ENCODE results near the gene MRPL22. TPM values are rescaled to one million over a fixed set of nuclear protein-coding genes. Genes with fewer than 3 reads are reported as not detected.
A peak's percentile ranks its signal among the peaks of the same experiment; 100 is the strongest.

The MRPL22 gene
- polyA plus RNA-seq, 4 donors = 33.6 to 63.5 (median 59.2) TPM

DNA sequence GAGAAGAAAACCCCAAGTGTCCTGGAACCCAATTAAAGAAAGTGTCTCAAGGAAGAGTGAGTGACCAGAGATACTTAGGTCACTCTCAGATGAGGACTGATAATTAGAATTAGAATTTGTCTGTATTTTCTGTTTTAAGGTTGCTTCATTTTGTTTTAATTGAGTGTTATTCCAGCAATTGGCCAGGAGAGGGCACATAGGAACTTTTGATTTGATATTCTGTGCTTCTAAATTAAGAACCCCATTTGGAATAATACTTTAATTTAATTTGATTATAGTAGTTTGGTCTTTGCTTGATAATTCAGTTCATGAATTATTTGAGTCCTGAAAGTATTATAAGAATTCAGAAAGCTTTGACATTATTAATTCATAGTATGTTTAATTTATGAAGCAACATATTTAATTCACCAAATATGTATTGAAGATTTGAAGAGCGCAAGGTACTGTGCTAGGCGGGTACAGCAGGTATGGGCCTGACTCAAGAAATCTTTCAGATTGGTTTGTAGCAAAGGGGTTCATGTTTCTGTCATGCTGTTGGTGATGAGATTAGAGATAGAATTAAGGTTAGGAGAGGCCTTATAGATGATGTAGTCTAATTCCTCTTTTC lies 4.9 kb downstream of the MRPL22 start:
- H3K27ac ChIP-seq (ENCODE audit: low read depth in 1 of 3, low read length in 2 of 3) = no peak overlapping the region
- 94 to 97% (median 95%) methylated on average over 2 of the region's 2 CpGs for WGBS, 3 donors
- H3K9me3 ChIP-seq (ENCODE audit: control insufficient read depth in 2 of 2, insufficient read depth in 1 of 2, low read depth in 1 of 2, low read length in 1 of 2) = no peaks in the 10 kb centered on the region
- H3K36me3 ChIP-seq (ENCODE audit: control insufficient read depth in 3 of 3, insufficient read depth in 2 of 3, low read depth in 1 of 3, low read length in 3 of 3) = peaks cover 0 to 3% (median 0%) of the 10 kb centered on the region in 3 donors
- peaks cover 0 to 3% (median 2%) of the 10 kb centered on the region in 3 donors for H3K4me1 ChIP-seq (ENCODE audit: control insufficient read depth in 3 of 3, insufficient read depth in 2 of 3, low read depth in 1 of 3, low read length in 2 of 3)
- no peak for FAIRE-seq
- peak; percentile 13 to 17 for DNase-seq
- no peaks in the 10 kb centered on the region for H3K27me3 ChIP-seq (ENCODE audit: control insufficient read depth in 3 of 3, insufficient read depth in 3 of 3, low read length in 3 of 3)
- H3K4me3 ChIP-seq (ENCODE audit: low read depth in 1 of 3, low read length in 3 of 3) = no peak overlapping the region

DNA sequence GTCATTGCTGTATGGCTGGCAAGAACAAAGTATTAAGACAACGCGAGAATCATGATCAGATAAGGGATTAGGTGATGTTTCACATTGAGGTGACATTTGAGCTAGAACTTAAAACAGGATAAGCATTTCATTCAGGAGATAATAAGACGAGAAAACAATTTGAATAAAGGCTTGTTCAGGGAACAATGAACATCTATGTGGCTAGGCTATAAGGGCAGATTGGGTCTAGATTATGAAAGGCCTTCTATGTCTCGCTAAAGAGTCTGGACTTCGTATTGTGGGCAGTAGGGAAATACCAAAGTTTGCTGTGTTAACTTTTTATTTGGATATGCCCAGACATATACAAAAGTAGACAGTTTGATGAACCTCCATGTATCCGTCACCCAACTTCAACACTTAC lies 6.9 kb downstream of the MRPL22 start:
- DNase-seq (no peak), FAIRE-seq (no peak)
- H3K27me3 ChIP-seq (ENCODE audit: control insufficient read depth in 3 of 3, insufficient read depth in 3 of 3, low read length in 3 of 3) = no peaks in the 10 kb centered on the region
- H3K4me3 ChIP-seq (ENCODE audit: low read depth in 1 of 3, low read length in 3 of 3) = no peak overlapping the region
- no peaks in the 10 kb centered on the region for H3K9me3 ChIP-seq (ENCODE audit: control insufficient read depth in 2 of 2, insufficient read depth in 1 of 2, low read depth in 1 of 2, low read length in 1 of 2)
- H3K4me1 ChIP-seq (ENCODE audit: control insufficient read depth in 3 of 3, insufficient read depth in 2 of 3, low read depth in 1 of 3, low read length in 2 of 3) = peaks cover 0 to 3% (median 0%) of the 10 kb centered on the region in 3 donors
- H3K36me3 ChIP-seq (ENCODE audit: control insufficient read depth in 3 of 3, insufficient read depth in 2 of 3, low read depth in 1 of 3, low read length in 3 of 3) = peaks cover 0 to 5% (median 0%) of the 10 kb centered on the region in 3 donors
- 87 to 90% (median 88%) methylated on average over 6 of the region's 6 CpGs for WGBS, 3 donors
- H3K27ac ChIP-seq (ENCODE audit: low read depth in 1 of 3, low read length in 2 of 3) = no peak overlapping the region

DNA sequence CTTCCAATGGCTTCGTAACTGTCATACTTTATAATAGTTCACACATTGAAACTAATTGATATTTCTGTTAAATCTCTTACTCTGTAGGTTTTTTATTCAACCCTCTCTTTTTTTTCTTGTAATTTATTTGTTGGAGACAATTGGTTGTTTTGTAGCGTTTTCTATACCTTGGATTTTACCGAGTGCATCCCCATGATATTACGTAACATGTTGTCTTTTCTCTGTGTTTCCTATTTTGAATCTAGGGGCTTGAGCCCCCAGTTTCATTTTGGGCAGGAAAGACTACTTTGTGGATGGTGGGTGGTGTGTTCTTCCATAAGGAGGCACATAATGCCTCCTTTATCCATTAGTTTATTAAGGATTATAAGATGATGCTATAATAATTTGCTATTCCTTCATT lies 7.4 kb downstream of the MRPL22 start:
- FAIRE-seq (no peak), DNase-seq (no peak)
- H3K27me3 ChIP-seq (ENCODE audit: control insufficient read depth in 3 of 3, insufficient read depth in 3 of 3, low read length in 3 of 3) = no peaks in the 10 kb centered on the region
- H3K36me3 ChIP-seq (ENCODE audit: control insufficient read depth in 3 of 3, insufficient read depth in 2 of 3, low read depth in 1 of 3, low read length in 3 of 3) = peaks cover 0 to 5% (median 0%) of the 10 kb centered on the region in 3 donors
- 99% methylated on average over 4 of the region's 4 CpGs for WGBS, 3 donors
- H3K9me3 ChIP-seq (ENCODE audit: control insufficient read depth in 2 of 2, insufficient read depth in 1 of 2, low read depth in 1 of 2, low read length in 1 of 2) = no peaks in the 10 kb centered on the region
- no peak overlapping the region for H3K27ac ChIP-seq (ENCODE audit: low read depth in 1 of 3, low read length in 2 of 3)
- peaks cover 0 to 3% (median 0%) of the 10 kb centered on the region in 3 donors for H3K4me1 ChIP-seq (ENCODE audit: control insufficient read depth in 3 of 3, insufficient read depth in 2 of 3, low read depth in 1 of 3, low read length in 2 of 3)
- H3K4me3 ChIP-seq (ENCODE audit: low read depth in 1 of 3, low read length in 3 of 3) = no peak overlapping the region

DNA sequence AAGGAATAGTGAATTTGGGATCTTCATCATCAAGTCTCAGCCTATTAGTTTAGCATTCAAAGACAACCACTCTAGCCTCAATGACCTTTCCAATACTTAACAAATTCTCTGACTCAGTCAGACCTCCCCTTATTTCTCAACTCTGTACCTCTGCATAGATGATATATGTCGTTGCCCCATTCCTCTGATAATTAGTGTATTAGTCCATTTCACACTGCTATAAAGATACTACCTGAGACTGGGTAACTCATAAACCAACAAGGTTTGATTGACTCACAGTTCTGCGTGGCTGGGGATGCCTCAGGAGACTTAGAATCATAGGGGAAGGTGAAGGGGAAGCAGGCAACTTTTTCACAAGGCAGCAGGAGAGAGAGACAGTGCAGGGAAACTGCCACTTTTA lies 8.9 kb downstream of the MRPL22 start:
- no peak for FAIRE-seq
- DNase-seq = peak in 1 of 2 donors; percentile 37
- no peak overlapping the region for H3K4me3 ChIP-seq (ENCODE audit: low read depth in 1 of 3, low read length in 3 of 3)
- WGBS, 3 donors = 47 to 65% (median 49%) methylated on average over 2 of the region's 2 CpGs
- H3K36me3 ChIP-seq (ENCODE audit: control insufficient read depth in 3 of 3, insufficient read depth in 2 of 3, low read depth in 1 of 3, low read length in 3 of 3) = peaks cover 0 to 2% (median 0%) of the 10 kb centered on the region in 3 donors
- no peak overlapping the region for H3K27ac ChIP-seq (ENCODE audit: low read depth in 1 of 3, low read length in 2 of 3)
- peaks cover 0 to 3% (median 0%) of the 10 kb centered on the region in 3 donors for H3K4me1 ChIP-seq (ENCODE audit: control insufficient read depth in 3 of 3, insufficient read depth in 2 of 3, low read depth in 1 of 3, low read length in 2 of 3)
- H3K9me3 ChIP-seq (ENCODE audit: control insufficient read depth in 2 of 2, insufficient read depth in 1 of 2, low read depth in 1 of 2, low read length in 1 of 2) = no peaks in the 10 kb centered on the region
- H3K27me3 ChIP-seq (ENCODE audit: control insufficient read depth in 3 of 3, insufficient read depth in 3 of 3, low read length in 3 of 3) = no peaks in the 10 kb centered on the region

DNA sequence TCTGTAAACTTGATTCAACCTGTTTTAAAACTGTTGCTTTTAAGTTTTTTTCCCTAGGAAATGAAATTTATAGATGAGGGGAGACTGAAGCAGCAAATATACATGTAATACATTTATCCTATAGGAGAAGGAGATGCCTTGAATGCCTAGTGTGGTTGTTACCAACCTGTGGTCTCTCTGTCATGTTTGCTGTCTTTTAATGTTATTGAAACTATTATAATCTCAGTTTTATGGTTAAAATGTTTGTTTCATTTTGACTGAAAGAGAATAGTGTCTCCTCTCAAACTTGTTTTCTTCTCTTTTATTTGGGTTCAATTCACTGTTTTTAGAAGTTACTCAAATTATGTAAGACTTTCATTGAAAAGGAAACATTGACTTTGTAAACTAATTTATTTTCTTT lies 15.8 kb downstream of the MRPL22 start:
- no peak overlapping the region for H3K27ac ChIP-seq (ENCODE audit: low read depth in 1 of 3, low read length in 2 of 3)
- peaks cover 3 to 18% (median 7%) of the 10 kb centered on the region in 3 donors for H3K36me3 ChIP-seq (ENCODE audit: control insufficient read depth in 3 of 3, insufficient read depth in 2 of 3, low read depth in 1 of 3, low read length in 3 of 3)
- no peaks in the 10 kb centered on the region for H3K27me3 ChIP-seq (ENCODE audit: control insufficient read depth in 3 of 3, insufficient read depth in 3 of 3, low read length in 3 of 3)
- no peaks in the 10 kb centered on the region for H3K9me3 ChIP-seq (ENCODE audit: control insufficient read depth in 2 of 2, insufficient read depth in 1 of 2, low read depth in 1 of 2, low read length in 1 of 2)
- FAIRE-seq (no peak), DNase-seq (no peak)
- H3K4me3 ChIP-seq (ENCODE audit: low read depth in 1 of 3, low read length in 3 of 3) = no peak overlapping the region
- H3K4me1 ChIP-seq (ENCODE audit: control insufficient read depth in 3 of 3, insufficient read depth in 2 of 3, low read depth in 1 of 3, low read length in 2 of 3) = no peaks in the 10 kb centered on the region

DNA sequence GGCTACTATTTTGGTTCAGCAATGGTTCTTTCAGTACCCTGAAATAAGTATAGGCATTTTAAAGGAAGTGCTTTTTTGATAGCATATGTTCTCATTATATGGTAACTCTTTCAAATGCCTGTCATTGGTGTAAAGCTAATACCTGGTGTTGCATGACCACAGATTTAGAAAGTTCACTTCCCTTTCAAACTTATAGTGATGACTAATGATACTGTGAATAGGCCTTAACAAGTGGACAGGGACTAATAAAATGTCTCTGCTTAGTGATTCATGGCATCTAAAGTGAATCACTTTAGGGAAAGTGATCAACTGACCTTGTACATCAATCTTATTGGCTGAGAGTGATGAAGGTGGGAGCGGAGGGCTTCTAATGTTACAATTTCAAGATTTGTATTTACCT lies 21.6 kb downstream of the MRPL22 start:
- Histone ChIP-seq H3K4me1 (ENCODE audit: control insufficient read depth in 3 of 3, insufficient read depth in 2 of 3, low read depth in 1 of 3, low read length in 2 of 3) (no peaks in the 10 kb centered on the region), H3K4me3 (ENCODE audit: low read depth in 1 of 3, low read length in 3 of 3) (no peak overlapping the region), H3K27me3 (ENCODE audit: control insufficient read depth in 3 of 3, insufficient read depth in 3 of 3, low read length in 3 of 3) (no peaks in the 10 kb centered on the region), H3K27ac (ENCODE audit: low read depth in 1 of 3, low read length in 2 of 3) (no peak overlapping the region), H3K36me3 (ENCODE audit: control insufficient read depth in 3 of 3, insufficient read depth in 2 of 3, low read depth in 1 of 3, low read length in 3 of 3) (peaks cover 3 to 28% (median 7%) of the 10 kb centered on the region in 3 donors), H3K9me3 (ENCODE audit: control insufficient read depth in 2 of 2, insufficient read depth in 1 of 2, low read depth in 1 of 2, low read length in 1 of 2) (no peaks in the 10 kb centered on the region)
- WGBS, 3 donors = 95 to 100% (median 100%) methylated on average over 1 of the region's 1 CpG
- FAIRE-seq (no peak), DNase-seq (no peak)

DNA sequence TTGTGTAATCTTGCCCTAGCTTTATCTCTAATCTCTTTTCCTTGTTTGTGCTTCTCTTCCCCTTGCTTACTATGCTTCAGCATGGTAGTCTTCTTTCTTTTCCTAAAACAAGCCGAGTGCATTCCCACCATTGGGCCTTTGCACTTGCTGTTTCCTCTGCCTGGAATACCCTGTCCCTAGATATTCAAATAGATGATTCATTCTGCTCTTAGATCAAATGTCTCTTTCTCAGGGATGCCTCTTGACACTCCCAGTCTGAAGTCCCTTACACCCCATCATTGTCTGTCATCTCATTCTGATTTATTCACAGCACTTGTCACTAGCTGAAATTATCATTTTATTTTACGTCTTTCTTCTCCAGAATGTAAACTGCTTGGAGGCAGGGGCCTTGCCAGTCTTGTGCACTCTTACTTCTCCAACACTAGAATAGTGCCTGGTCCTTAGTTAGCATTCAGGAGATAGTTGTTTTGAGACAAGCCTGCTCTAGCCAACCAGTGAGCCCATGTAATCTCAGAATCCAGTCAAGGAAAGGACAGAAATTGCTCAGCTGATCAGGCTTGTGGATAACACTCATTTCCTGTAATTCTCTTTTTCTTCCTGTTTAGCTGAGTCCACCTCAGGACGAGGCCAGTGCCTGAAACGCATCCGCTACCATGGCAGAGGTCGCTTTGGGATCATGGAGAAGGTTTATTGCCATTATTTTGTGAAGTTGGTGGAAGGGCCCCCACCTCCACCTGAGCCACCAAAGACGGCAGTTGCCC lies 25.4 kb downstream of the MRPL22 start:
- no peaks in the 10 kb centered on the region for H3K27me3 ChIP-seq (ENCODE audit: control insufficient read depth in 3 of 3, insufficient read depth in 3 of 3, low read length in 3 of 3)
- FAIRE-seq (no peak), DNase-seq (no peak)
- no peak overlapping the region for H3K4me3 ChIP-seq (ENCODE audit: low read depth in 1 of 3, low read length in 3 of 3)
- H3K36me3 ChIP-seq (ENCODE audit: control insufficient read depth in 3 of 3, insufficient read depth in 2 of 3, low read depth in 1 of 3, low read length in 3 of 3) = peaks cover 0 to 13% (median 0%) of the 10 kb centered on the region in 3 donors
- no peak overlapping the region for H3K27ac ChIP-seq (ENCODE audit: low read depth in 1 of 3, low read length in 2 of 3)
- no peaks in the 10 kb centered on the region for H3K9me3 ChIP-seq (ENCODE audit: control insufficient read depth in 2 of 2, insufficient read depth in 1 of 2, low read depth in 1 of 2, low read length in 1 of 2)
- H3K4me1 ChIP-seq (ENCODE audit: control insufficient read depth in 3 of 3, insufficient read depth in 2 of 3, low read depth in 1 of 3, low read length in 2 of 3) = peaks cover 0 to 4% (median 0%) of the 10 kb centered on the region in 3 donors
- WGBS, 3 donors = 81 to 94% (median 91%) methylated on average over 7 of the region's 7 CpGs

DNA sequence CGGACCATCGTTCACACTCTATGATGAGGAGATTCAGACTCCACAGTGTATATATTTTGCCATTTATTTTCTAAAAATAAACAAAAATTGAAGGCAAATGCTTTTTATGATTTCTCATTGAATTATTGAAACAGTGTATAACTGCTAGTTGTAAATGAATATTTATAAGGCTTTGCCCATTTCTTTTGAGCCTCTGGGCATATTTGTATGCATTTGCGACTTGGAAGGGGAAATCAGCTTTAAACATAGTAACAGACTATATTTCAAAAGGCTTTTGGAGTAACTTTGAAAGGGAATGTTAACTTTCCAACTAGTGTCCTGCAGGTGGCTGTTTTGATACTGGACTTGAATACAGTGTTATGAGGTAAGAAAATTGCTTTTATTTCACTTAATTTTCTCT lies 26.0 kb downstream of the MRPL22 start:
- no peak overlapping the region for H3K27ac ChIP-seq (ENCODE audit: low read depth in 1 of 3, low read length in 2 of 3)
- H3K27me3 ChIP-seq (ENCODE audit: control insufficient read depth in 3 of 3, insufficient read depth in 3 of 3, low read length in 3 of 3) = no peaks in the 10 kb centered on the region
- peaks cover 0 to 4% (median 0%) of the 10 kb centered on the region in 3 donors for H3K4me1 ChIP-seq (ENCODE audit: control insufficient read depth in 3 of 3, insufficient read depth in 2 of 3, low read depth in 1 of 3, low read length in 2 of 3)
- DNase-seq (no peak), FAIRE-seq (no peak)
- WGBS, 3 donors = 92 to 98% (median 96%) methylated on average over 3 of the region's 3 CpGs
- H3K36me3 ChIP-seq (ENCODE audit: control insufficient read depth in 3 of 3, insufficient read depth in 2 of 3, low read depth in 1 of 3, low read length in 3 of 3) = peaks cover 0 to 10% (median 0%) of the 10 kb centered on the region in 3 donors
- H3K9me3 ChIP-seq (ENCODE audit: control insufficient read depth in 2 of 2, insufficient read depth in 1 of 2, low read depth in 1 of 2, low read length in 1 of 2) = no peaks in the 10 kb centered on the region
- no peak overlapping the region for H3K4me3 ChIP-seq (ENCODE audit: low read depth in 1 of 3, low read length in 3 of 3)

All from small intestine (tissue), 7 donors.